T-helper 2 cell treated with Interferon-gamma antibody and Interleukin-4, amounts not matched to agents 5 μg/mL and 100 μg/mL, for 36 hours (primary cell): Measurements from ENCODE around the gene EPHB6.

Experiments used
- DNase-seq: peaks from one replicate; pipeline ENCODE4 v3.0.0; 2021; ENCODE audit warnings: low spot score
- H3K27ac Mint-ChIP-seq: one replicate; pipeline ENCODE4 v1.8.0; 2021; ENCODE audit warnings: mild to moderate bottlenecking, mixed read lengths
- H3K27me3 Mint-ChIP-seq: one replicate; pipeline ENCODE4 v1.8.0; 2021; ENCODE audit warnings: low read depth, mixed read lengths
- H3K36me3 Mint-ChIP-seq: one replicate; pipeline ENCODE4 v1.8.0; 2021; ENCODE audit warnings: low read depth, mixed read lengths
- H3K4me1 Mint-ChIP-seq: one replicate; pipeline ENCODE4 v1.8.0; 2021; ENCODE audit warnings: low read depth, mixed read lengths
- H3K4me3 Mint-ChIP-seq: one replicate; pipeline ENCODE4 v1.8.0; 2022; ENCODE audit warnings: mild to moderate bottlenecking, moderate library complexity, mixed read lengths
- H3K9me3 Mint-ChIP-seq: one replicate; pipeline ENCODE4 v1.8.0; 2021; ENCODE audit warnings: mixed read lengths

Gene EPHB6

GRCh38 chr7:142813699-142814098, 41.2 kb upstream of the EPHB6 start:
- Mint-ChIP-seq H3K27me3 (peaks cover 18% of the 10 kb centered on the region), H3K36me3 (no peaks in the 10 kb centered on the region), H3K9me3 (no peaks in the 10 kb centered on the region), H3K27ac (no peak overlapping the region), H3K4me1 (peaks cover 48% of the 10 kb centered on the region), H3K4me3 (no peak overlapping the region)
- no peak for DNase-seq

DNA sequence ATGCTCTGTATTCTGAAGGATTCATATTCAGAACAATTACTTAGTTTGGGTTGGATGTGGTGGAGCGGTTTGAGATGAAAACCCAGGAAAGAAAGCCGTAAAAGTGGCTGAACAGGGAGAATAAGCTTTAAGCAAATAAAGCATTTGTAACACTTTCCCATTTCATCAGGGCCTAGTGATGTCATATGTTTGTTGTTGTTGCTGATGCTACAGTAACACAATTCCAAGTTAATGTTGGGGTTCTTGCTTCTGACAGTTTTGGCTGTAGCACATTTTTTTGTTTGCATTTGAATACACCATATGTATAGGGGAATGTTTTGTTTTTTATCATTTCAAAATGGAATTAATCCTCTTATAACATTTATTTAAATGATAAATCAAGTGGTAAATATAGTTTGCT, 40.4 kb upstream of the EPHB6 start:
- peaks cover 45% of the 10 kb centered on the region for H3K4me1 Mint-ChIP-seq

GRCh38 chr7:142815134-142815533, 39.7 kb upstream of the EPHB6 start:
- no peaks in the 10 kb centered on the region for H3K36me3 Mint-ChIP-seq
- peaks cover 40% of the 10 kb centered on the region for H3K4me1 Mint-ChIP-seq
- H3K9me3 Mint-ChIP-seq = no peaks in the 10 kb centered on the region
- no peak overlapping the region for H3K4me3 Mint-ChIP-seq
- peaks cover 29% of the 10 kb centered on the region for H3K27me3 Mint-ChIP-seq
- no peak for DNase-seq
- no peak overlapping the region for H3K27ac Mint-ChIP-seq

More for the DNA sequence above, 40.4 kb upstream of the EPHB6 start:
- DNase-seq = no peak
- Mint-ChIP-seq H3K4me3 (no peak overlapping the region), H3K9me3 (no peaks in the 10 kb centered on the region), H3K36me3 (no peaks in the 10 kb centered on the region), H3K27ac (peak overlapping the region; percentile 0), H3K27me3 (peaks cover 23% of the 10 kb centered on the region)

- peaks cover 20% of the 10 kb centered on the region for H3K4me1 Mint-ChIP-seq
- no peak for DNase-seq
- peaks cover 46% of the 10 kb centered on the region for H3K27me3 Mint-ChIP-seq
- no peaks in the 10 kb centered on the region for H3K36me3 Mint-ChIP-seq
- no peak overlapping the region for H3K27ac Mint-ChIP-seq
- H3K4me3 Mint-ChIP-seq = no peak overlapping the region
- no peaks in the 10 kb centered on the region for H3K9me3 Mint-ChIP-seq
These were observed 37.4 kb upstream of the EPHB6 start for GRCh38 chr7:142817506-142817905.

GRCh38 chr7:142819530-142819929, 35.3 kb upstream of the EPHB6 start:
- H3K4me1 Mint-ChIP-seq = peaks cover 6% of the 10 kb centered on the region
- no peak overlapping the region for H3K4me3 Mint-ChIP-seq
- no peak overlapping the region for H3K27ac Mint-ChIP-seq
- no peak for DNase-seq
- H3K9me3 Mint-ChIP-seq = no peaks in the 10 kb centered on the region
- peaks cover 49% of the 10 kb centered on the region for H3K27me3 Mint-ChIP-seq
- no peaks in the 10 kb centered on the region for H3K36me3 Mint-ChIP-seq

GRCh38 chr7:142822714-142823113, 32.2 kb upstream of the EPHB6 start:
- H3K36me3 Mint-ChIP-seq = no peaks in the 10 kb centered on the region
- no peak overlapping the region for H3K4me3 Mint-ChIP-seq
- peaks cover 6% of the 10 kb centered on the region for H3K4me1 Mint-ChIP-seq
- H3K27ac Mint-ChIP-seq = no peak overlapping the region
- DNase-seq = no peak
- peaks cover 46% of the 10 kb centered on the region for H3K27me3 Mint-ChIP-seq
- peaks cover 4% of the 10 kb centered on the region for H3K9me3 Mint-ChIP-seq

DNA sequence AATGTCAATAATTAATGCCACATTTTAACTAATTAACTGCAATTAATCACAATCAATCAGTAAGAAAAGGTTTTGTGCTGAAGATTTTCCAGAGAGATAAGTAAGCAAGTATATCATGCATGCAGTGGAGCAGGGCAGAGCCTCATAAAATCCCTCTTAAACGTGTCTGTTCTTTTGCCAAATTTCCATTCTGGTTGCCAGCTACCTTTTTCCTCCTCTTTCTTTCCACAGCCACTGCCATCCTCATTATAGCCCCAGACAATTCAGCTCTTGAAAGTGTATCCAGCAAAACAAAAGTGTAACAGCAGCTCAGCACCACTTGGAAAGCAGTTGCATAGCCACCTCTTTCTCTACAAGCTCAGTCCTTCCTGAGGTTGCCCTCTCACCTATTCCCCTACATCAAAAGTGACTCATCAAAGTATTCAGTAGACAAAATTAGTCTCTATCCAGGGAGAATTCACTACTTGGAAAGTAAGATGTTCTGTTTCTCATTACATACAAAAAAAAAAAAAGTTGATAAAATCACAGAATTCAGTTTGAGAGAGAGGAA, 26.9 kb upstream of the EPHB6 start:
- no peak for DNase-seq
- no peak overlapping the region for H3K27ac Mint-ChIP-seq
- H3K27me3 Mint-ChIP-seq = peaks cover 21% of the 10 kb centered on the region
- peaks cover 4% of the 10 kb centered on the region for H3K9me3 Mint-ChIP-seq
- H3K36me3 Mint-ChIP-seq = no peaks in the 10 kb centered on the region
- H3K4me1 Mint-ChIP-seq = peaks cover 3% of the 10 kb centered on the region
- no peak overlapping the region for H3K4me3 Mint-ChIP-seq

GRCh38 chr7:142832417-142832816, 22.5 kb upstream of the EPHB6 start:
- no peak for DNase-seq
- no peak overlapping the region for H3K27ac Mint-ChIP-seq
- H3K27me3 Mint-ChIP-seq = peaks cover 9% of the 10 kb centered on the region
- H3K4me1 Mint-ChIP-seq = peaks cover 13% of the 10 kb centered on the region
- H3K4me3 Mint-ChIP-seq = no peak overlapping the region
- no peaks in the 10 kb centered on the region for H3K9me3 Mint-ChIP-seq
- H3K36me3 Mint-ChIP-seq = no peaks in the 10 kb centered on the region

DNA sequence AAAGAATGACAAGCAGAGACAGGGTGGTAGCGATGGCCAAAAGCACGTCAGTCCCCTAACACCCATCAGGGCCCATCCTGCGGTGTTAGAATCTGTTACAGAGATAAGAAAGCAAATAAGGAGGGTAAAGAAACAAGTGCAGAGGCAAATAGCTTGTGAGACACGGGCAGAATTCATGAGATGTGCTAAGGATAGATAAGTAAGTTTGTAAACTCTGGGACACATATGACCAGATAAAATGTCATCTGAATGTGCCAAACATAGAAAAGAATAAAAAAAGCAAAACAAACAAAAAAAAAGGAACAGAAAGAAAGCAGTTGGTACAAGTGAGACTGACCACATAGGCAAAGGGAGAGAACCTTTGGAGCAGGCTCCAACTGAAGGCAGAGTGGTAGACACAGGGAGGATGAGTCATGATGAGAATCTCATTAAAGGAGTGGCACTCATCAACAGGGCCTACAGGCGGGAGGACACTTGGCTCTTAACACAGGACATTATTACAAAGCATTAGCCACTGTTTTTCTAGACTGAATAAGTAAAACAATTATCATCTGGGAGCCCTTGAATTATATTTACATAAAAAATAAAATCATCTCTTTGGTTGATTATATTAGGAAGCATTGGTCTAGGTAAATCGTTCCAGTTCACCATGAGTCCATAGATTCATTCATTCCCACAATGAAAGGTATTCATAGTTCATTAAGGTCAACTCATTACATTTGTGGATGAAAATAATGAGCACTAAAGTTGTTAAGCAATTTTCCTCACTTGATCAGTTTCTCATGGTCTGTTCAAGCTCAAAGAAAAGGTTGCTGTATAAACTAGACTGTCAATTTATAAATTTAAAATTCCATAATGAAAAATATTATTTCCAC, 21.5 kb upstream of the EPHB6 start:
- Mint-ChIP-seq H3K4me1 (peaks cover 11% of the 10 kb centered on the region), H3K36me3 (no peaks in the 10 kb centered on the region)
- DNase-seq = no peak

GRCh38 chr7:142835487-142835886, 19.4 kb upstream of the EPHB6 start:
- H3K36me3 Mint-ChIP-seq = no peaks in the 10 kb centered on the region
- no peak overlapping the region for H3K27ac Mint-ChIP-seq
- no peak overlapping the region for H3K4me3 Mint-ChIP-seq
- peaks cover 11% of the 10 kb centered on the region for H3K4me1 Mint-ChIP-seq
- peaks cover 4% of the 10 kb centered on the region for H3K27me3 Mint-ChIP-seq
- H3K9me3 Mint-ChIP-seq = no peaks in the 10 kb centered on the region
- no peak for DNase-seq

More for the DNA sequence above, 21.5 kb upstream of the EPHB6 start:
- Mint-ChIP-seq H3K27ac (no peak overlapping the region), H3K27me3 (peaks cover 7% of the 10 kb centered on the region), H3K9me3 (no peaks in the 10 kb centered on the region), H3K4me3 (no peak overlapping the region)

GRCh38 chr7:142836426-142836825, 18.4 kb upstream of the EPHB6 start:
- H3K36me3 Mint-ChIP-seq = no peaks in the 10 kb centered on the region
- no peaks in the 10 kb centered on the region for H3K9me3 Mint-ChIP-seq
- peaks cover 4% of the 10 kb centered on the region for H3K27me3 Mint-ChIP-seq
- peaks cover 11% of the 10 kb centered on the region for H3K4me1 Mint-ChIP-seq
- no peak overlapping the region for H3K4me3 Mint-ChIP-seq
- DNase-seq = no peak
- no peak overlapping the region for H3K27ac Mint-ChIP-seq

- Mint-ChIP-seq H3K27me3 (peaks cover 11% of the 10 kb centered on the region), H3K36me3 (no peaks in the 10 kb centered on the region), H3K4me3 (no peak overlapping the region), H3K4me1 (peaks cover 10% of the 10 kb centered on the region), H3K9me3 (no peaks in the 10 kb centered on the region), H3K27ac (no peak overlapping the region)
- DNase-seq = no peak
These were observed 16.2 kb upstream of the EPHB6 start for GRCh38 chr7:142838461-142839213.

- Mint-ChIP-seq H3K4me3 (no peak overlapping the region), H3K9me3 (no peaks in the 10 kb centered on the region), H3K36me3 (no peaks in the 10 kb centered on the region), H3K4me1 (no peaks in the 10 kb centered on the region), H3K27me3 (peaks cover 14% of the 10 kb centered on the region), H3K27ac (no peak overlapping the region)
- DNase-seq = no peak
These were observed 12.6 kb upstream of the EPHB6 start for GRCh38 chr7:142842251-142842766.

DNA sequence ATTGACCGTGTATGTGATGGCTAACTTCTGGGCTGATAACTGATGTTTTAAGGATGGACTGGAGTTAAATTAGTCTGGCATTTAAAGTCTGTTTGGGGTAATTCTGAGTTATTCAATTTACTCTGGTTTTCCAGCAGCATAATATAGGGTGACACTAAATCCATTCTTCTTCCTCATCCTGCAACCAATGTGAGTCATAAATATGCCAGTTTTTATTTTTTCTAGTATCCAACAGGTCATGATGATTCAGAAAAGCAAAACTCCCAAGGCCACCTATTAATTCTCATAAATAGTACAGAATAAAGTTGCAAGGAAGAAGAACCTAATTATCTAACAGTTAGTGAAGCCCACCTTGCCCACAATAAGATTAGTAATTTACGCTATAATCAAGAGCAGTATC, 7.5 kb upstream of the EPHB6 start:
- Mint-ChIP-seq H3K27ac (no peak overlapping the region), H3K27me3 (peaks cover 36% of the 10 kb centered on the region), H3K9me3 (no peaks in the 10 kb centered on the region), H3K4me3 (no peak overlapping the region), H3K36me3 (no peaks in the 10 kb centered on the region), H3K4me1 (peaks cover 3% of the 10 kb centered on the region)
- no peak for DNase-seq
